Neural progenitor cell (in vitro differentiated cells): ENCODE results near the gene PRMT7. TPM values are rescaled to one million over a fixed set of nuclear protein-coding genes. Genes with fewer than 3 reads are reported as not detected.

Source experiments
- DNase-seq: peaks from one replicate; pipeline ENCODE4 v3.0.0-alpha.2; 2016; ENCODE audit warnings: low spot score
- H2AFZ ChIP-seq: fragments of 200-600 bp; sonication (generic); replicated peaks from 2 replicates; pipeline ENCODE4 v1.6.1; 2016; ENCODE audit warnings: antibody characterized with exemption
- H3F3A ChIP-seq: fragments of 200-600 bp; sonication (generic); 2 replicates; pipeline ENCODE4 v1.6.1; 2016; ENCODE audit warnings: antibody characterized with exemption, low read depth
- H3K27ac ChIP-seq: fragments of 200-600 bp; sonication (generic); 2 replicates; pipeline ENCODE4 v1.5.1; 2016; ENCODE audit warnings: mild to moderate bottlenecking
- H3K27me3 ChIP-seq: fragments of 200-600 bp; sonication (generic); 2 replicates; pipeline ENCODE4 v1.6.1; 2016; ENCODE audit warnings: mild to moderate bottlenecking, moderate library complexity
- H3K36me3 ChIP-seq: fragments of 200-600 bp; sonication (generic); 2 replicates; pipeline ENCODE4 v1.5.1; 2016
- H3K4me1 ChIP-seq: fragments of 200-600 bp; sonication (generic); 2 replicates; pipeline ENCODE4 v1.6.1; 2016; ENCODE audit warnings: mixed run types
- H3K4me2 ChIP-seq: fragments of 200-600 bp; sonication (generic); 2 replicates; pipeline ENCODE4 v1.6.1; 2016
- H3K4me3 ChIP-seq: fragments of 200-600 bp; sonication (generic); 2 replicates; pipeline ENCODE4 v1.5.1; 2016
- H3K79me2 ChIP-seq: fragments of 200-600 bp; sonication (generic); 2 replicates; pipeline ENCODE4 v1.6.1; 2016; ENCODE audit warnings: low read depth
- H3K9ac ChIP-seq: fragments of 200-600 bp; sonication (generic); 2 replicates; pipeline ENCODE4 v1.6.1; 2016
- H3K9me3 ChIP-seq: fragments of 200-600 bp; sonication (generic); 2 replicates; pipeline ENCODE4 v1.5.1; 2016; ENCODE audit warnings: low read depth
- H4K20me1 ChIP-seq: fragments of 200-600 bp; sonication (generic); 2 replicates; pipeline ENCODE4 v1.6.1; 2016; ENCODE audit warnings: low read depth
- H3K27ac Mint-ChIP-seq: 3 replicates; pipeline ENCODE4 v1.8.0; 2021; ENCODE audit warnings: mixed read lengths
- H3K27me3 Mint-ChIP-seq: 2 replicates; pipeline ENCODE4 v1.8.0; 2022; ENCODE audit warnings: low read depth, mild to moderate bottlenecking, inconsistent platforms, moderate library complexity, mixed read lengths; ENCODE audit not compliant: insufficient read depth
- H3K36me3 Mint-ChIP-seq: 3 replicates; pipeline ENCODE4 v1.8.0; 2021; ENCODE audit warnings: mixed read lengths
- H3K4me1 Mint-ChIP-seq: 3 replicates; pipeline ENCODE4 v1.8.0; 2021; ENCODE audit warnings: mixed read lengths
- H3K4me3 Mint-ChIP-seq: 3 replicates; pipeline ENCODE4 v1.8.0; 2021; ENCODE audit warnings: mild to moderate bottlenecking, moderate library complexity, mixed read lengths
- H3K9me3 Mint-ChIP-seq: 3 replicates; pipeline ENCODE4 v1.8.0; 2020; ENCODE audit warnings: mixed read lengths
- CTCF ChIP-seq: fragments of 200-600 bp; sonication (generic); IDR thresholded peaks from 2 replicates; pipeline ENCODE4 v1.5.1; 2017; ENCODE audit warnings: antibody characterized with exemption, mild to moderate bottlenecking
- EZH2 ChIP-seq: fragments of 200-600 bp; sonication (generic); IDR thresholded peaks from 2 replicates; pipeline ENCODE4 v1.6.1; 2017; ENCODE audit warnings: antibody characterized with exemption, mild to moderate bottlenecking, moderate library complexity
- EZH2phosphoT487 ChIP-seq: fragments of 200-600 bp; sonication (generic); IDR thresholded peaks from 2 replicates; pipeline ENCODE4 v1.6.1; 2017; ENCODE audit warnings: antibody characterized with exemption
- total RNA-seq: library from RNA; depleted of rRNA; stranded (reverse); fragments of >200 nt; gene quantifications from 2 replicates; pipeline ENCODE4 v1.2.3, GENCODE V29; 2015; ENCODE audit warnings: low replicate concordance

The PRMT7 gene
- total RNA-seq, 1 donor from 2014 or later: 70.2 TPM

DNA sequence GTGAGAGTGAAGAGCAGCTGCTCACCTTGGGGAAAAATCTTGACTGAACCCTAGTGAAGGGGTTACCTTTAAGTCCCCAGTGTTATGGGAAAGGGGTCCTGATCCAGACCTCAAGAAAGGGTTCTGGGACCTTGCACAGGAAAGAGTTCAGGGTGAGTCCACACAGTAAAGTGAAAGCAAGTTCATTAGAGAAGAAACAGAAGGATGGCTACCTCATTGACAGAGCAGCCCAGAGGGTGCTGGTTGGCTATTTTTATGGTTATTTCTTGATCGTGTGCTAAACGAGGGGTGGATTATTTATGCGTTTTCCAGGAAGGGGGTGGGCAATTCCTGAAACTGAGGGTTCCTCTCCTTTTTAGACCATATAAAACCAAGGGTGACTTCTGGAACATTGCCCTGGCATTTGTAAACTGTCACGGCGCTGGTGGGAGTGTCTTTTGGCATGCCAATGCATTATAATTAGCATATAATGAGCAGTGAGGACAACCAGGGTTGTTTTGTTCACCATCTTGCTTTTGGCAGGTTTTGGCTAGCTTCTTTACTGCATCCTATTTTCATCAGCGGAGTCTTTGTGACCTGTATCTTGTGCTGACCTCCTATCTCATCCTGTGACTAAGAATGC is 79.0 kb downstream of the PRMT7 start:
- H3K4me2 ChIP-seq: no peak overlapping the region
- H3K9ac ChIP-seq: no peak overlapping the region
- no peak for DNase-seq
- Mint-ChIP-seq H3K4me1 (peaks cover 12% of the 10 kb centered on the region), H3K36me3 (no peaks in the 10 kb centered on the region), H3K4me3 (no peak overlapping the region), H3K27ac (peak overlapping the region; percentile 54), H3K27me3 (peaks cover 4% of the 10 kb centered on the region), H3K9me3 (no peaks in the 10 kb centered on the region)
- no peaks in the 10 kb centered on the region for H3K9me3 ChIP-seq
- H3K27ac ChIP-seq: no peak overlapping the region
- no peaks in the 10 kb centered on the region for H3K27me3 ChIP-seq
- H3K4me3 ChIP-seq: no peak overlapping the region
- H3K36me3 ChIP-seq: no peaks in the 10 kb centered on the region
- no peak overlapping the region for H2AFZ ChIP-seq
- no peaks in the 10 kb centered on the region for H3K79me2 ChIP-seq
- peaks cover 6% of the 10 kb centered on the region for H3F3A ChIP-seq
- peaks cover 13% of the 10 kb centered on the region for H3K4me1 ChIP-seq
- H4K20me1 ChIP-seq: no peaks in the 10 kb centered on the region
- TF ChIP-seq CTCF (no peak), EZH2phosphoT487 (no peak), EZH2 (no peak)

- Mint-ChIP-seq H3K4me1 (peaks cover 16% of the 10 kb centered on the region), H3K27ac (no peak overlapping the region), H3K36me3 (no peaks in the 10 kb centered on the region), H3K4me3 (no peak overlapping the region), H3K27me3 (peaks cover 7% of the 10 kb centered on the region), H3K9me3 (no peaks in the 10 kb centered on the region)
- TF ChIP-seq EZH2 (no peak), CTCF (no peak), EZH2phosphoT487 (no peak)
- H3K9me3 ChIP-seq: no peaks in the 10 kb centered on the region
- H3K79me2 ChIP-seq: no peaks in the 10 kb centered on the region
- peaks cover 13% of the 10 kb centered on the region for H3K4me1 ChIP-seq
- H3K9ac ChIP-seq: no peak overlapping the region
- H3K36me3 ChIP-seq: no peaks in the 10 kb centered on the region
- DNase-seq: no peak
- H4K20me1 ChIP-seq: no peaks in the 10 kb centered on the region
- H3K4me3 ChIP-seq: no peak overlapping the region
- H3F3A ChIP-seq: no peaks in the 10 kb centered on the region
- no peak overlapping the region for H2AFZ ChIP-seq
- no peaks in the 10 kb centered on the region for H3K27me3 ChIP-seq
- no peak overlapping the region for H3K27ac ChIP-seq
- no peak overlapping the region for H3K4me2 ChIP-seq
Measured at GRCh38 chr16:68393333-68393732, 82.5 kb downstream of the PRMT7 start.

DNA sequence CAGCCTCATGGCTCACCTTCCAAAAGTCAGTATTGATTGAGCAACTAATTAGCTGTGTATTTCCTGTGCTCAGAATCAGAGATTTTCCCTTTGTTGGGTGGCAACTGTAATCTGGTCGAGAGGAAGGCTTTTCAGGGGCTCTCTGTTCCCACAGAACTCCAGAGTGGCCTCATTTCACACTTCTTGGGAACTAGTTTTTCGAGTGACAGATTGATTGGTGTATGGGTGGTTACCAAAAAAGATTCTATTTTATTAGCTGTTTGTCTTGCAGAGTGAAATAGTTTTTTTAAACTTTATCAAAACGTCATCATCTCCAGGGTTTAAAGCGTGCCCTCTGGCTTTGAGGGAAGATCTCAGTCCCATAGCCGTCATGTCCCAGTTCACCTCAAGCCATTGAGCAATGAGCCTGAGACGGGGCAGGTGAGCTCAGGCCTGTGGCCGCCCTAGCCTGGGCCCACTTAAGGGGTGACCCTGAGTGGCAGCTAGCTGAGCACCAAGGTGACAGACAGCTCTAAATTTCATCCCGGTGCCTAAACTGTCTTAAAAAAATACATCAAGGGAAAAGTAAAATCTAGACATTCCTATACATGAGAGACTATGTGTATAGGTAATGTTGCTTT is 84.5 kb downstream of the PRMT7 start:
- no peaks in the 10 kb centered on the region for H3K27me3 ChIP-seq
- no peak for DNase-seq
- no peak overlapping the region for H2AFZ ChIP-seq
- peaks cover 7% of the 10 kb centered on the region for H3K27me3 Mint-ChIP-seq
- H3K4me1 ChIP-seq: peaks cover 16% of the 10 kb centered on the region
- no peaks in the 10 kb centered on the region for H4K20me1 ChIP-seq
- no peaks in the 10 kb centered on the region for H3K79me2 ChIP-seq
- H3F3A ChIP-seq: no peaks in the 10 kb centered on the region
- H3K9me3 ChIP-seq: no peaks in the 10 kb centered on the region
- no peaks in the 10 kb centered on the region for H3K9me3 Mint-ChIP-seq
- TF ChIP-seq EZH2phosphoT487 (no peak), EZH2 (no peak), CTCF (no peak)
- no peak overlapping the region for H3K9ac ChIP-seq
- H3K36me3 Mint-ChIP-seq: no peaks in the 10 kb centered on the region
- H3K4me1 Mint-ChIP-seq: peaks cover 16% of the 10 kb centered on the region
- H3K4me2 ChIP-seq: no peak overlapping the region
- no peaks in the 10 kb centered on the region for H3K36me3 ChIP-seq
- H3K4me3 ChIP-seq: no peak overlapping the region
- no peak overlapping the region for H3K27ac Mint-ChIP-seq
- no peak overlapping the region for H3K4me3 Mint-ChIP-seq
- H3K27ac ChIP-seq: no peak overlapping the region
